GM19395 (cell line): Measurements from ENCODE around the gene MRPS17.

Experiments
- ATAC-seq: cut with Tn5 transposase; IDR thresholded peaks from one replicate; pipeline ENCODE4 v1.9.1; 2021; ENCODE audit warnings: mild to moderate bottlenecking, moderate library complexity; ENCODE audit not compliant: unreplicated experiment

MRPS17 gene

GRCh38 chr7:55970561-55970960 lies 18.9 kb downstream of the MRPS17 start:
- ATAC-seq = no peak

GRCh38 chr7:55970978-55971377 lies 19.3 kb downstream of the MRPS17 start:
- ATAC-seq = no peak

- ATAC-seq = no peak
Measured at GRCh38 chr7:55973747-55974250, 22.1 kb downstream of the MRPS17 start.

GRCh38 chr7:55975988-55976633 lies 24.4 kb downstream of the MRPS17 start:
- no peak for ATAC-seq

- ATAC-seq = no peak
Measured at GRCh38 chr7:55977831-55978230, 26.2 kb downstream of the MRPS17 start.

- ATAC-seq = no peak
Measured at GRCh38 chr7:55980266-55980665, 28.6 kb downstream of the MRPS17 start.

GRCh38 chr7:55983537-55983936 lies 31.9 kb downstream of the MRPS17 start:
- ATAC-seq = no peak

GRCh38 chr7:55992346-55992745 lies 40.7 kb downstream of the MRPS17 start:
- ATAC-seq = no peak

- no peak for ATAC-seq
Measured at GRCh38 chr7:55996856-55997500, 45.3 kb downstream of the MRPS17 start.

GRCh38 chr7:56003749-56004148 lies 52.1 kb downstream of the MRPS17 start:
- no peak for ATAC-seq
